HG02678 (cell line): ENCODE measurements around the gene ATXN1.
"Not testable (repeated sequence)": the region's sequence is repeated elsewhere in the genome, so short reads cannot be mapped to it uniquely, and the experiment has no call there.

Source experiments
- ATAC-seq: cut with Tn5 transposase; IDR thresholded peaks from one replicate; pipeline ENCODE4 v1.9.1; 2021; ENCODE audit warnings: mild to moderate bottlenecking, moderate library complexity; ENCODE audit not compliant: unreplicated experiment

The ATXN1 gene

GRCh38 chr6:16406538-16406937 lies 354.7 kb downstream of the ATXN1 start:
- ATAC-seq = not testable (repeated sequence)

- no peak for ATAC-seq
These were observed 355.9 kb downstream of the ATXN1 start for GRCh38 chr6:16405375-16405774.

GRCh38 chr6:16404456-16404855 lies 356.8 kb downstream of the ATXN1 start:
- ATAC-seq = no peak

GRCh38 chr6:16403831-16404230 lies 357.4 kb downstream of the ATXN1 start:
- no peak for ATAC-seq

GRCh38 chr6:16402581-16402900 lies 358.7 kb downstream of the ATXN1 start:
- no peak for ATAC-seq

GRCh38 chr6:16400248-16400760 lies 361.0 kb downstream of the ATXN1 start:
- no peak for ATAC-seq

GRCh38 chr6:16399695-16400094 lies 361.6 kb downstream of the ATXN1 start:
- ATAC-seq = no peak

GRCh38 chr6:16399158-16399557 lies 362.1 kb downstream of the ATXN1 start:
- ATAC-seq = no peak

- no peak for ATAC-seq
These were observed 362.7 kb downstream of the ATXN1 start for GRCh38 chr6:16398587-16398986.

GRCh38 chr6:16397623-16398022 lies 363.6 kb downstream of the ATXN1 start:
- no peak for ATAC-seq

GRCh38 chr6:16396497-16397319 lies 364.6 kb downstream of the ATXN1 start:
- no peak for ATAC-seq

GRCh38 chr6:16394632-16395031 lies 366.6 kb downstream of the ATXN1 start:
- no peak for ATAC-seq

GRCh38 chr6:16393326-16393725 lies 367.9 kb downstream of the ATXN1 start:
- ATAC-seq = no peak

GRCh38 chr6:16392010-16392409 lies 369.2 kb downstream of the ATXN1 start:
- no peak for ATAC-seq

GRCh38 chr6:16391451-16391912 lies 369.8 kb downstream of the ATXN1 start:
- no peak for ATAC-seq

- not testable (repeated sequence) for ATAC-seq
These were observed 370.3 kb downstream of the ATXN1 start for GRCh38 chr6:16390909-16391450.

- ATAC-seq = no peak
These were observed 371.6 kb downstream of the ATXN1 start for GRCh38 chr6:16389642-16390041.

- no peak for ATAC-seq
These were observed 372.8 kb downstream of the ATXN1 start for GRCh38 chr6:16388488-16388887.

GRCh38 chr6:16386057-16386456 lies 375.2 kb downstream of the ATXN1 start:
- no peak for ATAC-seq

GRCh38 chr6:16383607-16384206 lies 377.6 kb downstream of the ATXN1 start:
- ATAC-seq = no peak

- not testable (repeated sequence) for ATAC-seq
These were observed 379.3 kb downstream of the ATXN1 start for GRCh38 chr6:16381968-16382367.

GRCh38 chr6:16380220-16380809 lies 380.9 kb downstream of the ATXN1 start:
- no peak for ATAC-seq
